OCI-LY1 (cell line): ENCODE measurements around the gene FREY1.

Source experiments
- CTCF ChIP-seq: fragments of 200-600 bp; sonication (generic), shearing (Covaris generic); IDR thresholded peaks from 2 replicates; pipeline ENCODE4 v1.5.1; 2017; ENCODE audit warnings: mild to moderate bottlenecking, antibody characterized with exemption, low read length, moderate library complexity, mixed read lengths
- EZH2 ChIP-seq: fragments of 200-600 bp; sonication (generic), shearing (Covaris generic); IDR thresholded peaks from 2 replicates; pipeline ENCODE4 v1.8.0; 2017; ENCODE audit warnings: borderline replicate concordance, mixed run types, mild to moderate bottlenecking, antibody characterized with exemption, low read length, moderate library complexity, mixed read lengths

GRCh38 chr11:45896422-45896984, 10.6 kb downstream of the FREY1 start:
- TF ChIP-seq CTCF, result no peak
- TF ChIP-seq EZH2, result no peak
